AG08396 (cell line): ENCODE data around the gene MR1.
"Not testable (repeated sequence)": the region's sequence is repeated elsewhere in the genome, so short reads cannot be mapped to it uniquely, and the experiment has no call there.

Source experiments
- DNase-seq: peaks from one replicate; pipeline ENCODE4 v3.0.0; 2012; ENCODE audit warnings: low spot score, mixed read lengths

Gene MR1

GRCh38 chr1:181028615-181029014 is 5.2 kb upstream of the MR1 start:
- DNase-seq, result no peak

DNA sequence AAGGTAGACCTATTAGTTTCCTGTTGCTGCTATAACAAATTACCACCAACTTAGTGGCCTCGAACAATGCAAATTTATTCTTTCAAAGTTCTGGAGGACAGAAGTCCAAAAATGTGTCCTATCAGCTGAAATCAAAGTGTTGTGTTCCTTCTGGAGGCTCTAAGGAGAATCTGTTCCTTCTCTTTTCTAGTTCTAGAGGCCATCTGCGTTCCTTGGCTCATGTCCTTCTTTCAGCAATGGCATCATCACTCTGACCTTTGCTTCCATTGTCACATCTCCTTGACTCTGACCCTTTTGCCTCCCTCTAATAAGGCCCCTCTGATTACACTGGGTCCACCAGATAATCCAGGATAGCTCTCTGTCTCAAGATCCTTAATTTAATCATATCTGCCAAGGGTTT is 1.2 kb upstream of the MR1 start:
- DNase-seq, result no peak

DNA sequence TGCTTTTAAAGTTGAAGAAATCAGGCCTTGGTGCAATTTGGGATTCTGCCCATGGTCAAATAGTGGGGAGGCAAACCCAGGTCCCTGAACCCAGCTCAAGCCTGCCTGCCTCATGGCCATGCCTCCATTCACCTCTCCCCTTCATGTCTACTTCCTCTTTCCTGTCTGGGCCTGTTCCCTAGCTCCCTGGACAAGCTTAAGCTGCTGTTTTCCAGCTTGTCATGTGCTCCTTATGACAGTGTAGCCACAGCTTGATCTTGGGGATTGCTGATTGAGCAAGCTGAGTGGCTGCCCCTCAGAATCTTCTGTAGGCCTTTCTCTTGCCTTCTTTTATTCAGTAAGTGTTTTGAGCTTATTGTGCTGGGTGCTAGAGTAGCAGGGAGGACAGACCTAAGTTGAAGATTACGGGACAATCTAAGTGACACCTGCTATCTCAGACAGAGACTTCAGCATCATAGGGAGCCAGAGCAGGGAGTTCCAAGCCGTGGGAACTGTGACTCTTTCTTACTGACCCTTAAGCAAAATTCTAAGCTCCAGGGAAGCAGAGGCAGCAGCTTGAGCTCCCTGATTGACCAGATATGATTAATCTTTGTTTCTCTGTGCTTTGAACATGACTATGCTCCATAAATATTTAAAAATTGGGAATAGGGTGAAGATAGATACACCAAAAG is 520 bp upstream of the MR1 start:
- peak; percentile 17 for DNase-seq

DNA sequence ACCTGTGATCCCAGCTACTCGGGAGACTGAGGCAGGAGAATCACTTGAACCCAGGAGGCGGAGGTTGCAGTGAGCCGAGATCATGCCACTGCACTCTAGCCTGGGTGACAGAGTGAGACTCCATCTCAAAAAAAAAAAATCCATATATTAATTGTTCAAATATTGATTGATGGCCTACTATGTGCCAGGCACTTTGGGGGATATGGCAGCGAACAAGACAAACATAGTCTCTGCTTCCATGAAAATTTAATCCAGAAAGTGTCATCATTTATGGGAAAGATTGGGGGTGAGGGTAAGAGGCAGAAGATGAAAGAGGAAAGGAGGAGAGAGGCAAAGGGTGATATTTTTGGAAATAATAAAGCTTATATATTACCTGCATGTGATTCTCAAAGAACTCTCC is 1.4 kb downstream of the MR1 start:
- DNase-seq, result not testable (repeated sequence)

DNA sequence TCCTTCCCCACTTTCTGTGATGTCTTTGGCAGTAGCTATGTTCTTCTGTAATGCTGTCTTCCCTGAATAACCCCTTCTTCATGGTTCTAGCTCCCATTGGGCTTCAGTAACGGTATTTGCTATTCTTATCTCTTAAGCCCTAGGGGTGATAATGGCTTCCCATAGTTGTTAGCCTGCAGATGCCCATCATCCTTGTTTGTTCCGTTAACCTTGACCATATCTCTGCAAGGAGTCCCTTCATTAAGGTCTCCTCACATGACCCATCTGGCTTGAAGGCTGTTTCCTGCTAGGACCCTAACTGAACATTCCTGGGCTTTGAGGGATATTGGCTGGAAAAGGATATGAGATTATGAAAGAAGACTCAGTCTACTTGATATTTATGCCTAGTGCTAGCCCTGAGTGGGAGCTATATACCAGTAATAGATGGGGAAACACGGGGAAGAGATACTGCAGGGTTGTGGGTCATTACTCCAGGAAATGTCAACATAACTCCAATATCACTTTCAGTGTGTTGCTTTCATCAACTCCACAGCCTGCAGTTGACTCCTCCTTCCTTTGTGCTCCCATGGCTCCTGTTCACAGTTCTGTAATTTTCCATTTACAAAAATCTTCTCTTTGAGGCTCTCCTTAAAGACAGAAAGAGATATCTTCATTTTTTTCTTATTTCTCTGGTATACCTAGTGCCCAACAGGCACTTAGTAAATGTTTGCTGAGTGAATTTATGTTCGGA is 2.5 kb downstream of the MR1 start:
- no peak for DNase-seq

- DNase-seq, result no peak
These were observed 3.6 kb downstream of the MR1 start for GRCh38 chr1:181037386-181037785.

GRCh38 chr1:181038399-181038873 is 4.7 kb downstream of the MR1 start:
- peak; percentile 77 for DNase-seq

DNA sequence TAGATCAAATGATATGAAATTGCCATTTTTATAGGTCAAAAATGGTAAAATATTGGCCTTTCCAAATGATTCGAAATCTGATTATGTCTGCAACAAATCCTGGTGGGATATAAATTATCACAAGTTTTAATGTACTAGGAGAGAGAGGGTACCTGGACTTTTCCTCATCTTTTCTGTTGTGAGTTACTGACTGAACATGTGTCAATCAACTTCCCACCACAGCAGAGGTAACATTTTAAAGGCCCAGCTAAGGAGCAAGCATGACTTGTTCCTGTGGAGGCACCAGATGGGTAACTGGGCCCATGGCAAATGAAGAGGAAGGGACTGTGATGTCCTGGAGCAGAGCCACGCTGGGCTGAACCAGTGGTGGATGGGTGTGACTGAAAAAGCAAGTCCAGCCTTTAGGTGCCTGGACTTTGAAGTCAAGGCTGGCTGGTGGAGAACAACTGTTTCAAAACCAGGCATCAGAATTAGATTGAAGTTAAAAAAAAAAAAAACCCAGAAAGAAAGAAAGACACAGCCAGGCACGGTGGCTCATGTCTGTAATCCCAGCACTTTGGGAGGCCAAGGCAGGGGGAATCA is 6.6 kb downstream of the MR1 start:
- DNase-seq, result no peak

GRCh38 chr1:181043025-181043888 is 9.5 kb downstream of the MR1 start:
- DNase-seq, result no peak

DNA sequence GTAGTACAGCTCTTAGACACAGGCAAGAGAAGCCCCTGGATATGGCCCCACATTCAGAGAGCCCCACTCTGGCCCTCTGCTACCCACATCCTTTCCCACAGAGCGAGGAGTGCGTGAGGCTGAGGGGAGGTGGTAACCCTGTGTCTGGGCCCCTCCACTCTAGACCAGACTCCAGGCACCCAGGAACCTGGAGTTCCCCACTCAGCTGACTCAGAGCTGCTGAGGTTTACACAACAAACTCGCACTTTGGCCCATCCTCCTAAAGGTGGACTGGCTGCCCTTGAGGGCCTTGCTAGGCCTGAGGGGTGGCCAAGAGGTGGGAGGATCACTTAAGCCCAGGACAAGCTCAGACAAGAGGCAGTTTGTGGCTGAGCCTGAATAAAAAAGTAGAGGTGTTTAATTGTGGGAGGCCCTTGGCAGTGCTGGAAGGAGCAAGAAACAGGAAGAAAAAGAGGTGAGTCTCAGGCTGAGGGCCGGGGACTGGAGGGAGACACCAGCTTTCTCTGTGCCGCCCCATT is 10.7 kb downstream of the MR1 start:
- no peak for DNase-seq

- not testable (repeated sequence) for DNase-seq
These were observed 12.2 kb downstream of the MR1 start for GRCh38 chr1:181045946-181046345.

GRCh38 chr1:181049378-181049777 is 15.6 kb downstream of the MR1 start:
- no peak for DNase-seq

- no peak for DNase-seq
These were observed 17.1 kb downstream of the MR1 start for GRCh38 chr1:181050922-181051321.

DNA sequence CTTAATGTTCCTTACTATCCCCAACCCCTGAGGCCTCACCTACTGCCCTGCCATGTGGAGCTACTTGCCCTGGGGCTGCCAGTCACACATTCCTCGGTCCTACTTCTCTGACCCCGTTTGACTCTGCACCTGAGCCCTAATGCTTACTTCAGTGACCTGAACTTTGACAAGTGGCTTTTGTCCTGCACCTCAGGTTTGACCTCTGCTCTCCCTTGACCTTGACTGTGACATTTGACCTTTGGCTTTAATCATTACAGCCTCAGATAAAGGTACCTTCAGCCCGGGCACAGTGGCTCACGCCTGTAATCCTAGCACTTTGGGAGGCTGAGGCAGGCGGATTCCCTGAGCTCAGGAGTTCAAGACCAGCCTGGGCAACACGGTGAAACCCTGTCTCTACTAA is 22.8 kb downstream of the MR1 start:
- DNase-seq, result no peak

GRCh38 chr1:181057079-181057478 is 23.3 kb downstream of the MR1 start:
- no peak for DNase-seq

DNA sequence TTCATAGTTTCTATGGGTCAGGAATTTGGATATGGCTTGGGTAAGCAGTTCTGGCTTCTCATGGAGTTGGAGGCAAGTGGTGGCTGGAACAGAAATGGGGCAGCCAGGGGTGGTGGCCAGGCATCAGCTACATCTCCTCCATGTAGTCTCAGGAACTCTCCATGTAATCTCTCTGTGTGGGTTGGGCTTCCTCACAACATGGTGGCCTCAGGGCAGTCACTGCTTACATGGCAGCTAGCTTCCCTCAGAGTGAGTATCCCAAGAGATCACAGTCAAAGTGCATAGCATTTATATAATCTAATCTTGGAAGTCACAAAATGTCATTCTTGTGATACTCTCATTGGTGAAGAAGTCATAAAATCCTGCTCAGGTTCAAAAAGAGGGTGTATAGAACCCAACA is 25.7 kb downstream of the MR1 start:
- no peak for DNase-seq

DNA sequence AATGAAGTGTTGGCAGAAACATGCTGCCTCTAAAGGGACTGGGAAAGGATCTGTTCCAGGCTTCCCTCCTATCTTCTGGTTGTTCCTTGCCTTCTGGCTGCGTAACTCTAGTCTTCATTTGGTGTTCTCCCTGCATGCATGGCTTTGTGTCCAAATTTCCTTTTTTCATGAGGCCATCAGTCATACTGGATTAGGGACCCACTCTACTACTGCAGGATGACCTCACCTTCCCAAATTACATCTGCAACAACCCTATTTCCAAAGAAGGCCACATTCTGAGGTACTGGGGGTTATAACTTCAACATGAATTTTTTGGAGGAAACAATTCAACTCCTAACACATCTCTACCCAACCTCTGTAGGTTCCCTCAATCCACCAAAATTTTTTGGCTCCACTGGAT is 26.3 kb downstream of the MR1 start:
- DNase-seq, result no peak

- DNase-seq, result not testable (repeated sequence)
These were observed 27.2 kb downstream of the MR1 start for GRCh38 chr1:181060947-181061346.

GRCh38 chr1:181061487-181061886 is 27.7 kb downstream of the MR1 start:
- no peak for DNase-seq

DNA sequence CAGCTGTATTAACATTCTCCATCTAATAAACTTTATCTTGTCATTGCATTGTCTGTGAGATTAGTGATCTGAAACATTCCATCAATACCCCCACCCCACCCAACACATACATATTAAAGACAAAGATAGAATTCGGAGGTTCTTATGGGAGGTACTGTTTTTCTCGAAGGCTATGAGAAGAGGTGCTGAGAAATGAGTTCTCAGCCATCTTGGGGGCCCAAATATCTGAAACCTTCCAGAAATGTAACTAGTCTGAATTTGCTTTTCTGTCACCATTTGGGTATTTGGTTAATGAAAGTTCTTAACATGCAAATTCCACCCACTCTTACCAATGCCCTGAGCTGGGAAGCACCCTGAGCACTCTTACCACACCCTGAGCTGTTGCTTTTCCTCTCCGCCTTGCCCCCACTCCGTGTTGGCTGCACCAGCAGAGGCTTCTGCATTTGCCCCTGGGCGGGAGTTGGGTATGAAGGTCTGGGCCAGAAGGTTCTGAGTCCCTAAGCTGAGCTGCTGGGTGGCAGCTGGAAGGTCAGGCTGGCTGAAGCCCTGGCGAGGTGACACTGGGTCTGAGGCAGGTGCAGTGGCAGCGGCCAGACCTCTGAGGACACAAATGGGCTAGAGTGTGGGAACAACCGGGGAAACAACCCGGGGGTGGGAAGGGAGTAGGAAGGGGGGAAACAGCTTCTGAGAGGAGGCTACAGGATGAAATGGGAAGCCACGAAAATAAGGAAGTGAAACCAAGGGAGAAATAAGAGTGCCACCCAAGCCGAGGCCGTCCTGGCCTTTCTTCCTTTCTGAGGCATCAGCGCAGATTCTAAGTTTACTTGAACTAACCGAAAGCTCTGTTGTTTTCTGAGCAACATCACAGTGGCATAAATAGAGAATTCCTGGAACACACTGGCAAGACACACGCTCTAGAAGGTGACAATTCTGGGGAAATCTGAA is 28.4 kb downstream of the MR1 start:
- no peak for DNase-seq

DNA sequence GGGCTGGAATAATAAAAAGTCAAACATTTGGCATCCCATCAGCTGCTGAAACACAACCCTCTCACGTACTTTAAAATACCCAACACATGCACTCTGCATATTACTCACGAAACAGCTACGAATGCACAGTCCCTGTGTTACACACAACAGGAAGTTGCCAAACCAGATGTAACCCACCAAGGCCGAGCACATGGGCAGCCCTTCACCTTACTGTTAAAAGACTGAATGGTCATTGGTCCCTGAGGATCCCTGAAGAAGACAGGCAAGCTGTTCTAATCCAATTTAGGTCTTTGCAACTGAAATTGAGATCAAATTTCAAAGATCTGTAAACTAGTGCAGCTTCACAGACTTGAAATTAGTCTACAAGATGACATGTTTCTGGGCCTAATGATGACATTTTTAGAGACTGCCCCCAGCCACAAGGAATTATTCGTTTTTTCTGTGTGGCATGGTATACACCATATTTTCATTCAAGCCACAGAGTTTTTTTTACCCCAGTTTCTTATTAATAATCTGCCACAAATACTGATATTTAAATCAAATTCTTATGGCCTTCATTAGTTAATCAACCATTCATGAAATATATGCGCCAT is 29.1 kb downstream of the MR1 start:
- DNase-seq, result no peak
